Caco-2 (cell line): Measurements from ENCODE around the gene MAD2L2. TPM values are rescaled to one million over a fixed set of nuclear protein-coding genes. Genes with fewer than 3 reads are reported as not detected.
A peak's percentile ranks its signal among the peaks of the same experiment; 100 is the strongest.

Experiments used
- BruUV-seq: library from RNA; stranded (reverse); fragments of 400-500 nt; replicated peaks from 2 replicates; lab custom pipeline; 2021; lab: Mats Ljungman, UMichigan
- CTCF ChIA-PET: fragments of 300-600 bp; sonication (Branson Sonifier 250); formaldehyde crosslinking; loops from one replicate; lab custom pipeline; 2022; ENCODE audit warnings: antibody characterized with exemption; lab: Charles Lee
- POLR2A ChIA-PET: fragments of 300-600 bp; sonication (Branson Sonifier 250); formaldehyde crosslinking; loops from one replicate; lab custom pipeline; 2022; ENCODE audit warnings: antibody characterized with exemption; lab: Charles Lee
- DNase-seq, 2 experiments: peaks; one replicate each; pipeline versions ENCODE4 v3.0.0 to v3.0.0-alpha.2; 2020 to 2022
- H3K27me3 ChIP-seq: replicated peaks from 2 replicates; pipeline ENCODE4 v1.6.0; 2011; ENCODE audit warnings: low read length; ENCODE audit not compliant: control insufficient read depth, insufficient read depth
- H3K36me3 ChIP-seq: 2 replicates; pipeline ENCODE4 v1.5.1; 2011; ENCODE audit warnings: low read length; ENCODE audit not compliant: control insufficient read depth, insufficient read depth
- H3K4me1 ChIP-seq: fragments of 250-450 bp; sonication (Bioruptor Pico); 2 replicates; pipeline ENCODE4 v1.5.1; 2020; ENCODE audit warnings: mild to moderate bottlenecking
- H3K4me3 ChIP-seq: 2 replicates; pipeline ENCODE4 v1.5.1; 2011; ENCODE audit warnings: low read depth, mild to moderate bottlenecking, control low read depth, low read length
- H3K9me3 ChIP-seq: fragments of 250-450 bp; sonication (Bioruptor Pico); 2 replicates; pipeline ENCODE4 v1.5.1; 2020; ENCODE audit warnings: mild to moderate bottlenecking, moderate library complexity
- H3K27ac Mint-ChIP-seq: one replicate; pipeline ENCODE4 v1.8.0; 2022; ENCODE audit warnings: mixed read lengths; ENCODE audit not compliant: unreplicated experiment
- H3K27me3 Mint-ChIP-seq: one replicate; pipeline ENCODE4 v1.8.0; 2022; ENCODE audit warnings: mixed read lengths; ENCODE audit not compliant: insufficient read depth, unreplicated experiment
- H3K36me3 Mint-ChIP-seq: one replicate; pipeline ENCODE4 v1.8.0; 2022; ENCODE audit warnings: mild to moderate bottlenecking, mixed read lengths; ENCODE audit not compliant: insufficient read depth, unreplicated experiment
- H3K4me1 Mint-ChIP-seq: one replicate; pipeline ENCODE4 v1.8.0; 2022; ENCODE audit warnings: low read depth, mixed read lengths; ENCODE audit not compliant: unreplicated experiment
- H3K4me3 Mint-ChIP-seq: one replicate; pipeline ENCODE4 v1.8.0; 2022; ENCODE audit warnings: mild to moderate bottlenecking, moderate library complexity, mixed read lengths; ENCODE audit not compliant: unreplicated experiment
- H3K9me3 Mint-ChIP-seq: one replicate; pipeline ENCODE4 v1.8.0; 2022; ENCODE audit warnings: mixed read lengths; ENCODE audit not compliant: unreplicated experiment
- intact Hi-C: fragments of 100-400 bp; cut with micrococcal nuclease; formaldehyde crosslinking; loops from one replicate; pipeline ENCODE4 v1.10.0; 2022; ENCODE audit not compliant: unreplicated experiment
- total RNA-seq: library from RNA; stranded (reverse); gene quantifications from 2 replicates; pipeline ENCODE4 v1.2.3, GENCODE V29; 2022
- TF ChIP-seq, protein P1 (sequence below), 2 experiments: fragments of 200-600 bp in 1 of 2; IDR thresholded peaks; 1 replicate in 1 of 2; 2 replicates in 1 of 2; pipeline versions ENCODE4 v1.5.1 to v1.8.0; 2011 to 2022; ENCODE audit warnings: antibody characterized with exemption in 1 of 2, control low read depth in 1 of 2, inconsistent platforms in 1 of 2, low read depth in 1 of 2, low read length in 1 of 2, mild to moderate bottlenecking in 1 of 2, moderate library complexity in 1 of 2; ENCODE audit not compliant: insufficient read depth in 1 of 2, severe bottlenecking in 1 of 2, unreplicated experiment in 1 of 2

Gene MAD2L2
- total RNA-seq, 1 experiment from 2014 or later = 49.9 TPM

DNA sequence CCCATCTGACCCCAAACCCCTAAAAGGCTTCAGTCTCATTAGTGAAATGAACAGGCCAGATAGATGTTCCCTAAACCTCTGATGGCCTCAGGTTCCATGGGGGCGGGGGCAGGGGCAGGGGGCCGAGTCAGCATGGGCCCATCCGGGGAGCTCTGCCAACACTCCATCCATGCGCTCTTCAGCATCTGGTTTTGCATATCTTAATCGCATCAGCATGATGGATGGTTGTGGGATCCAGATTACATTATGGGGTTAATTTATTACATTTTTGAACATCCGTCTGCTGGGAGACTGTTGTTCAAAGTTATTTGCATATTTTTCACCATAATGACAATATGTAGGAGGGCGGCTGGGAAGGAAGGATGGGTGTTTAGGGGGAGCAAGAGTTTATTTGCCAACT is 3.1 kb upstream of the MAD2L2 start:
- Histone ChIP-seq H3K27me3 (peaks cover 1% of the 10 kb centered on the region; the same call in 1 of the 2 replicates), H3K36me3 (no peaks in the 10 kb centered on the region), H3K4me1 (no peaks in the 10 kb centered on the region), H3K9me3 (no peaks in the 10 kb centered on the region), H3K4me3 (no peak overlapping the region)
- ChIA-PET CTCF (no interaction called here), POLR2A (no interaction called here)
- H3K4me3 Mint-ChIP-seq = no peak overlapping the region
- peaks cover 7% of the 10 kb centered on the region for H3K36me3 Mint-ChIP-seq
- TF ChIP-seq, protein P1, sequence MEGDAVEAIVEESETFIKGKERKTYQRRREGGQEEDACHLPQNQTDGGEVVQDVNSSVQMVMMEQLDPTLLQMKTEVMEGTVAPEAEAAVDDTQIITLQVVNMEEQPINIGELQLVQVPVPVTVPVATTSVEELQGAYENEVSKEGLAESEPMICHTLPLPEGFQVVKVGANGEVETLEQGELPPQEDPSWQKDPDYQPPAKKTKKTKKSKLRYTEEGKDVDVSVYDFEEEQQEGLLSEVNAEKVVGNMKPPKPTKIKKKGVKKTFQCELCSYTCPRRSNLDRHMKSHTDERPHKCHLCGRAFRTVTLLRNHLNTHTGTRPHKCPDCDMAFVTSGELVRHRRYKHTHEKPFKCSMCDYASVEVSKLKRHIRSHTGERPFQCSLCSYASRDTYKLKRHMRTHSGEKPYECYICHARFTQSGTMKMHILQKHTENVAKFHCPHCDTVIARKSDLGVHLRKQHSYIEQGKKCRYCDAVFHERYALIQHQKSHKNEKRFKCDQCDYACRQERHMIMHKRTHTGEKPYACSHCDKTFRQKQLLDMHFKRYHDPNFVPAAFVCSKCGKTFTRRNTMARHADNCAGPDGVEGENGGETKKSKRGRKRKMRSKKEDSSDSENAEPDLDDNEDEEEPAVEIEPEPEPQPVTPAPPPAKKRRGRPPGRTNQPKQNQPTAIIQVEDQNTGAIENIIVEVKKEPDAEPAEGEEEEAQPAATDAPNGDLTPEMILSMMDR (IDR thresholded peaks at IDR 0.05; ENCODE audit: insufficient read depth in 1 of 2, low read depth in 1 of 2, low read length in 1 of 2, severe bottlenecking in 1 of 2, unreplicated experiment in 1 of 2) = no peak
- H3K9me3 Mint-ChIP-seq = no peaks in the 10 kb centered on the region
- intact Hi-C loops = no loop called here
- no peaks in the 10 kb centered on the region for H3K27me3 Mint-ChIP-seq
- H3K27ac Mint-ChIP-seq = no peak overlapping the region
- H3K4me1 Mint-ChIP-seq = no peaks in the 10 kb centered on the region
- BruUV-seq = no TSS peak
- no peak for DNase-seq

DNA sequence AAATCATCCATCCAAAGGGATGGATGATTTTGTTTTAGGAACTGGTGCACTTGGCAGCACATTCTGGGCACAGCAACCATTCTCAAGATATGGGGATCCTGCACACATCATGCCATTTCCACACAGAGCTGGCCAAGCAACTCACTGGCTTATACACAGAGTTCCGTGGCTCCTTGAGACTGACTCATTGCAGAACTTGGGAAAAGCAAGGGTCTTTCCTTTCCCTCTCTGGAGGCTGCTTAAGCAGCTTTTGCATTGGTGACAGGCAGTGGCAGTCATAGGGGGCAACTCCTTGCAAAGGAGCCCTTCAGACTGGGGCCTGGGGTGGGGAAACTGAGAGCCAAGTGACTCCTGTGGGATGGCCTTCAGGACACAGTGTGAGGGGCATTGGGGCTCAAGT is 1.9 kb upstream of the MAD2L2 start:
- H3K4me3 ChIP-seq = no peak overlapping the region
- H3K27me3 ChIP-seq = peaks cover 1% of the 10 kb centered on the region; the same call in 1 of the 2 replicates
- ChIA-PET POLR2A (no interaction called here), CTCF (interaction anchor here (1.1 kb wide), 1 partner anchor 19 kb away, joined by 3 read pairs; the partner anchor contains the start of gene FBXO6)
- no peaks in the 10 kb centered on the region for H3K4me1 ChIP-seq
- no TSS peak for BruUV-seq
- Mint-ChIP-seq H3K27me3 (no peaks in the 10 kb centered on the region), H3K27ac (no peak overlapping the region), H3K4me3 (no peak overlapping the region), H3K9me3 (no peaks in the 10 kb centered on the region), H3K4me1 (no peaks in the 10 kb centered on the region), H3K36me3 (peaks cover 7% of the 10 kb centered on the region)
- intact Hi-C loops = no loop called here
- TF ChIP-seq, protein P1 (IDR thresholded peaks at IDR 0.05; ENCODE audit: insufficient read depth in 1 of 2, low read depth in 1 of 2, low read length in 1 of 2, severe bottlenecking in 1 of 2, unreplicated experiment in 1 of 2) = no peak
- H3K9me3 ChIP-seq = no peaks in the 10 kb centered on the region
- DNase-seq = no peak
- H3K36me3 ChIP-seq = no peaks in the 10 kb centered on the region

DNA sequence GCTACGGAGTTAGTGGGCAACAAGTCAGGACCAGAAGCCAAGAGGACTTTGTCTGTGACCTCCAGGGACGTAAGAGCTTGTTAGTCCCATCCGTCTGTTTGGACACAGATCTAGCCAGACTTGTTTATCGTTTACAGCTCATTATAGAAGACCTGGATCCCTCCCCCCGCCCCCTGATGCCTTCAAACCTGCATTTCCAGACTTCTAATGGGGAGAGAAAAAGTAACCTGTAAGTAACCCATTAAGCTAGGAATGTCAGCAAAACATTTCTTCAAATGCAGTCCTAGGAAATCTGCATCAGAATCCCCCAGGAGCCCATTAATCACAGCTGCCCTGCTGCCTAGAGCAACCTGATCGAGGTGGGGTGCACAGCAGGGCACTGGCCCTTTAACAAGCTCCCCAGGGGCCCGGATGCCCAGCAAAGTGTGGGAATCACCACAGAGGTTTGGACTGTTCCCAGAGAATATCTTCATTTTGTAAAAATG is 1.4 kb upstream of the MAD2L2 start:
- H3K27ac Mint-ChIP-seq = no peak overlapping the region
- no peak overlapping the region for H3K4me3 ChIP-seq
- H3K4me1 Mint-ChIP-seq = no peaks in the 10 kb centered on the region

More for the DNA sequence above, 1.4 kb upstream of the MAD2L2 start:
- DNase-seq = no peak
- Histone ChIP-seq H3K9me3 (no peaks in the 10 kb centered on the region), H3K27me3 (peaks cover 1% of the 10 kb centered on the region; the same call in 1 of the 2 replicates), H3K4me1 (no peaks in the 10 kb centered on the region), H3K36me3 (no peaks in the 10 kb centered on the region)
- ChIA-PET POLR2A (no interaction called here), CTCF (interaction anchor here (1.1 kb wide), 1 partner anchor 13 kb away, joined by 4 read pairs; no protein-coding TSS in a partner anchor)
- no TSS peak for BruUV-seq
- TF ChIP-seq, protein P1 (IDR thresholded peaks at IDR 0.05; ENCODE audit: insufficient read depth in 1 of 2, low read depth in 1 of 2, low read length in 1 of 2, severe bottlenecking in 1 of 2, unreplicated experiment in 1 of 2) = no peak
- H3K9me3 Mint-ChIP-seq = no peaks in the 10 kb centered on the region
- H3K36me3 Mint-ChIP-seq = peaks cover 7% of the 10 kb centered on the region
- intact Hi-C loops = no loop called here
- H3K27me3 Mint-ChIP-seq = no peaks in the 10 kb centered on the region
- H3K4me3 Mint-ChIP-seq = peak overlapping the region; percentile 83
